Glutamatergic neuron (in vitro differentiated cells): Measurements from ENCODE around the gene GRID1. TPM values are rescaled to one million over a fixed set of nuclear protein-coding genes. Genes with fewer than 3 reads are reported as not detected.
A peak's percentile ranks its signal among the peaks of the same experiment; 100 is the strongest.

Experiments used
- DNase-seq: peaks from one replicate; pipeline ENCODE4 v3.0.0; 2022
- H3K27ac Mint-ChIP-seq: one replicate; pipeline ENCODE4 v1.8.0; 2020; ENCODE audit warnings: mild to moderate bottlenecking, mixed read lengths, inconsistent platforms; ENCODE audit not compliant: unreplicated experiment
- H3K27me3 Mint-ChIP-seq: one replicate; pipeline ENCODE4 v1.8.0; 2020; ENCODE audit warnings: mild to moderate bottlenecking, moderate library complexity, mixed read lengths, inconsistent platforms; ENCODE audit not compliant: unreplicated experiment
- H3K36me3 Mint-ChIP-seq: one replicate; pipeline ENCODE4 v1.8.0; 2020; ENCODE audit warnings: mild to moderate bottlenecking, mixed read lengths, inconsistent platforms; ENCODE audit not compliant: unreplicated experiment
- H3K4me1 Mint-ChIP-seq: one replicate; pipeline ENCODE4 v1.8.0; 2020; ENCODE audit warnings: mild to moderate bottlenecking, low read depth, mixed read lengths, inconsistent platforms; ENCODE audit not compliant: unreplicated experiment
- H3K4me3 Mint-ChIP-seq: one replicate; pipeline ENCODE4 v1.8.0; 2020; ENCODE audit warnings: mild to moderate bottlenecking, mixed read lengths, inconsistent platforms; ENCODE audit not compliant: unreplicated experiment
- H3K9me3 Mint-ChIP-seq: one replicate; pipeline ENCODE4 v1.8.0; 2020; ENCODE audit warnings: mild to moderate bottlenecking, moderate library complexity, mixed read lengths, inconsistent platforms; ENCODE audit not compliant: unreplicated experiment
- total RNA-seq: library from RNA; stranded (reverse); fragmentation: NEBNext Ultra II Directional; extraction: Animal tissue kit (Norgen Biotek cat#: 25700); gene quantifications from one replicate; pipeline ENCODE4 v1.2.1, GENCODE V29; 2021; ENCODE audit not compliant: unreplicated experiment
- TF ChIP-seq, protein P1 (sequence below): fragments of 200-600 bp; sonication (generic); IDR thresholded peaks from one replicate; pipeline ENCODE4 v1.5.0; 2021; ENCODE audit not compliant: partially characterized antibody, unreplicated experiment

Gene GRID1
- total RNA-seq, 1 donor from 2014 or later: 8.0 TPM

DNA sequence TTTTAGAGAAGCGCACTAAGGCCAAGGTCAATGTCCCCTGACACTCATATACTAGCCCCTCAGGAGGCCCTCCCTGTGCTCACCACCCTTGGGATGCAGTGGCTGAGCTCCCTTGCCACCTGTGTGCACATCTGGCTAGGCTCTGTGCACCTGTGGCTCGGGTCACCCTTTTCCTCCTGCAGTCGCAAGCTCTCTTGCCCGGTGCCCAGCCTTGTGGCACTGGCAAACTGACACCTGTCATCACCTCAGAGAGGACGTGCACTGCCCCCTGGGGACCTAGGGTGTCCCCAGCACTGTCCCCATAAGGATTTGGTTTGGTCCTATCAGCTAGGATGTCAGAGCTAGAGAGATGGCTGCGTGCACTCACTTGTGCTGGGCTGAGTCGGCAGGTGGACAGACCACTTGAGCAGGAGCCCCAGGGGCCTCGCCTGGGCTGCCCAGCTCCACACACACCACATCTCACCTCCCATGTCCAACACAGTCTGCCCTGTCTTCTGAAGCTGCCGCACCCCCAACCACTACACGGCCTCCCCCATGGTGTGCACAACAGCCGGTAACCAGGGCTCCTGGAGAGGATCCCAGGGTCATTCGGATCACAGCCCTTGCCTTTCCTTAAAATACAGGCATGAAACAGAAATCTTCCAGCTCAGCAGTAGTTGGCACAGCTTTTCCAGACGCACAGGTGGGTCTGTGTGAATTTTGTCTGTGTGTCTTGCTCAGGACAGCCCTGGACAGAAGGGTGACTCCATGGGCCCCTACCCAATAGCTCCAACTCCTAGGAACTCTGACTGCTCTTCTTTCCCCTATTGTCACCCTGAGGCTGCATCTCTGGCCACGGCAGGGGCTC lies 111.0 kb downstream of the GRID1 start:
- Mint-ChIP-seq H3K4me3 (no peak overlapping the region), H3K27me3 (peaks cover 23% of the 10 kb centered on the region), H3K9me3 (peaks cover 21% of the 10 kb centered on the region), H3K36me3 (no peaks in the 10 kb centered on the region), H3K4me1 (peaks cover 52% of the 10 kb centered on the region), H3K27ac (no peak overlapping the region)
- DNase-seq: no peak
- TF ChIP-seq, protein P1, sequence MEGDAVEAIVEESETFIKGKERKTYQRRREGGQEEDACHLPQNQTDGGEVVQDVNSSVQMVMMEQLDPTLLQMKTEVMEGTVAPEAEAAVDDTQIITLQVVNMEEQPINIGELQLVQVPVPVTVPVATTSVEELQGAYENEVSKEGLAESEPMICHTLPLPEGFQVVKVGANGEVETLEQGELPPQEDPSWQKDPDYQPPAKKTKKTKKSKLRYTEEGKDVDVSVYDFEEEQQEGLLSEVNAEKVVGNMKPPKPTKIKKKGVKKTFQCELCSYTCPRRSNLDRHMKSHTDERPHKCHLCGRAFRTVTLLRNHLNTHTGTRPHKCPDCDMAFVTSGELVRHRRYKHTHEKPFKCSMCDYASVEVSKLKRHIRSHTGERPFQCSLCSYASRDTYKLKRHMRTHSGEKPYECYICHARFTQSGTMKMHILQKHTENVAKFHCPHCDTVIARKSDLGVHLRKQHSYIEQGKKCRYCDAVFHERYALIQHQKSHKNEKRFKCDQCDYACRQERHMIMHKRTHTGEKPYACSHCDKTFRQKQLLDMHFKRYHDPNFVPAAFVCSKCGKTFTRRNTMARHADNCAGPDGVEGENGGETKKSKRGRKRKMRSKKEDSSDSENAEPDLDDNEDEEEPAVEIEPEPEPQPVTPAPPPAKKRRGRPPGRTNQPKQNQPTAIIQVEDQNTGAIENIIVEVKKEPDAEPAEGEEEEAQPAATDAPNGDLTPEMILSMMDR: no peak

DNA sequence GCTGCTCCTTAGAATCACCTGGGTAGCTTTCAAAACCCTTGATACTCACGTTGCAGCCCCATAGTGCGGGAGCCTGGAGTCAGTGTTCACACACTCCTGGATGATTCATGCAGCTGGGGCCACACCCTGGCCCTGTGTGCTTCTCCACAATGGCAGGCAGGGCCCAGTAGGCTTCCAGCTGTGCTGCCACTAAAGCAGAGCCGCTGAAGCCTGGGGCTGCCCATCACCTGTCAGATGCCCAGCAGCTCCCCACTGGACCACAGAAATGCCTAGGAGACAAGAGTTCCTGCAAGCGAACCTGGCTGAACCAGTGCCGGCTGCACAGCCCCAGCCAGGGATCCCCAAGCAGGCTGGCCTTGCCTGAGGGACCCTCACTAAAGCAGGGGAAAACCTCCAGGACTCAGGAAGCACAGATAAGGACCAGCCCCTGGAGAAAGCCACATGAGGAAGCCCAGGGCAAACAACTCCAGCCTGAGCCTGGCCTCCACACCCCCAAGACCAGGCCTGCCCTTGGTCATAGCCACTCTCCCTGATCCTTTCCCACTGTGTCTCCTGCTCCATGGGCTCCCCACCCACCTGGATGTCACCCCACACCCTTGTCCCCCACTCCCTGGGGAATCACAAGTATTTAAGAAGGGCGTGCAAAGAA lies 111.9 kb downstream of the GRID1 start:
- Mint-ChIP-seq H3K27me3 (peaks cover 25% of the 10 kb centered on the region), H3K4me3 (no peak overlapping the region), H3K27ac (no peak overlapping the region), H3K9me3 (peaks cover 24% of the 10 kb centered on the region), H3K36me3 (peaks cover 6% of the 10 kb centered on the region), H3K4me1 (peaks cover 48% of the 10 kb centered on the region)
- DNase-seq: no peak
- TF ChIP-seq, protein P1: no peak

DNA sequence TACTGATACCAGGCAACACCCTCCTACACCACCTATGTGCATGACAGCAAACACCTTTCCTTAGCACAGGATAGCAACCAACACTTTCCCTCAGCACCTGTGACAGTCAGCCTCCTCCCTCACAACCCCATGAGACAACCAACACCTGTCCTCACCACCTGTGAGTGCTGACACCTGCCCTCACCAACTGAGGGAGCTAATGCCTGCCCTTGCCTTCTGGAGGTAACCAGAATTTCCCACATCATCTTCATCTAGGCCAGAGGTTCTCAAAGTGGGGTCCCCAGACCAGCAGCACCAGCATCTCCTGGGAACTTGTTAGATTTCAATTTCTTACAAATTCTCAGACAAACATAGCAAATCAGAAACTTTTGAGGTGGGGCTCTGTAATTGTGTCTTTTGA lies 112.5 kb downstream of the GRID1 start:
- TF ChIP-seq, protein P1: no peak

GRCh38 chr10:86253091-86254072 lies 113.2 kb downstream of the GRID1 start:
- Mint-ChIP-seq H3K27ac (peak overlapping the region; percentile 88), H3K27me3 (peaks cover 23% of the 10 kb centered on the region), H3K36me3 (peaks cover 9% of the 10 kb centered on the region), H3K4me1 (peaks cover 42% of the 10 kb centered on the region), H3K9me3 (peaks cover 25% of the 10 kb centered on the region), H3K4me3 (peak overlapping the region; percentile 76)
- no peak for DNase-seq
- TF ChIP-seq, protein P1: no peak

More for the DNA sequence above, 112.5 kb downstream of the GRID1 start:
- Mint-ChIP-seq H3K27ac (peak overlapping the region; percentile 3), H3K36me3 (peaks cover 9% of the 10 kb centered on the region), H3K4me3 (peak overlapping the region; percentile 76), H3K9me3 (peaks cover 25% of the 10 kb centered on the region), H3K4me1 (peaks cover 46% of the 10 kb centered on the region), H3K27me3 (peaks cover 23% of the 10 kb centered on the region)
- DNase-seq: no peak
